Loucy (cell line): ENCODE results near the gene TFEB.

Experiments
- H2AFZ ChIP-seq: fragments of 200-600 bp; sonication (generic); 2 replicates; pipeline ENCODE4 v1.6.0; 2016; ENCODE audit warnings: antibody characterized with exemption, mild to moderate bottlenecking, low read length, moderate library complexity
- H3F3A ChIP-seq: fragments of 200-600 bp; 2 replicates; pipeline ENCODE4 v1.6.0; 2016; ENCODE audit warnings: antibody characterized with exemption, low read depth, mild to moderate bottlenecking
- H3K27me3 ChIP-seq: fragments of 200-600 bp; sonication (generic); 2 replicates; pipeline ENCODE4 v1.6.1; 2014; ENCODE audit warnings: low read length, mild to moderate bottlenecking; ENCODE audit not compliant: insufficient read depth, poor library complexity, severe bottlenecking
- H3K36me3 ChIP-seq: fragments of 200-600 bp; sonication (generic); 2 replicates; pipeline ENCODE4 v1.6.1; 2016; ENCODE audit warnings: low read length; ENCODE audit not compliant: insufficient read depth
- H3K4me1 ChIP-seq: fragments of 200-600 bp; sonication (generic); 2 replicates; pipeline ENCODE4 v1.5.1; 2014; ENCODE audit warnings: low read length, mild to moderate bottlenecking; ENCODE audit not compliant: insufficient read depth, poor library complexity, severe bottlenecking
- H3K4me2 ChIP-seq: fragments of 200-600 bp; sonication (generic); 2 replicates; pipeline ENCODE4 v1.6.0; 2014; ENCODE audit warnings: antibody characterized with exemption, low read length, low read depth, mild to moderate bottlenecking; ENCODE audit not compliant: poor library complexity, severe bottlenecking
- H3K4me3 ChIP-seq: fragments of 200-600 bp; sonication (generic); 2 replicates; pipeline ENCODE4 v1.5.1; 2014; ENCODE audit warnings: low read length, mild to moderate bottlenecking, mixed read lengths; ENCODE audit not compliant: poor library complexity, severe bottlenecking
- H3K79me2 ChIP-seq: fragments of 200-600 bp; sonication (generic); 2 replicates; pipeline ENCODE4 v1.6.1; 2014; ENCODE audit warnings: low read length; ENCODE audit not compliant: insufficient read depth
- H3K9ac ChIP-seq: fragments of 200-600 bp; sonication (generic); 2 replicates; pipeline ENCODE4 v1.6.0; 2014; ENCODE audit warnings: mild to moderate bottlenecking, low read depth, low read length, moderate library complexity; ENCODE audit not compliant: poor library complexity, severe bottlenecking
- H3K9me2 ChIP-seq: fragments of 200-600 bp; sonication (generic); replicated peaks from 2 replicates; pipeline ENCODE4 v1.6.1; 2016; ENCODE audit warnings: low read depth, low read length, mixed read lengths
- H3K9me3 ChIP-seq: fragments of 200-600 bp; sonication (generic); 2 replicates; pipeline ENCODE4 v1.6.1; 2014; ENCODE audit warnings: mild to moderate bottlenecking, antibody characterized with exemption, low read length, low read depth; ENCODE audit not compliant: insufficient read depth
- H4K20me1 ChIP-seq: fragments of 200-600 bp; sonication (generic); 2 replicates; pipeline ENCODE4 v1.6.0; 2014; ENCODE audit warnings: antibody characterized with exemption, low read length, mild to moderate bottlenecking; ENCODE audit not compliant: insufficient read depth, poor library complexity, severe bottlenecking
- CTCF ChIP-seq: fragments of 200-600 bp; sonication (generic); conservative IDR thresholded peaks from 2 replicates; pipeline ENCODE4 v1.5.1; 2014; ENCODE audit warnings: mild to moderate bottlenecking, antibody characterized with exemption, low read length
- EZH2phosphoT487 ChIP-seq: fragments of 200-600 bp; IDR thresholded peaks from 2 replicates; pipeline ENCODE4 v1.6.1; 2018; ENCODE audit warnings: antibody characterized with exemption, mild to moderate bottlenecking, moderate library complexity, borderline replicate concordance

Gene TFEB

DNA sequence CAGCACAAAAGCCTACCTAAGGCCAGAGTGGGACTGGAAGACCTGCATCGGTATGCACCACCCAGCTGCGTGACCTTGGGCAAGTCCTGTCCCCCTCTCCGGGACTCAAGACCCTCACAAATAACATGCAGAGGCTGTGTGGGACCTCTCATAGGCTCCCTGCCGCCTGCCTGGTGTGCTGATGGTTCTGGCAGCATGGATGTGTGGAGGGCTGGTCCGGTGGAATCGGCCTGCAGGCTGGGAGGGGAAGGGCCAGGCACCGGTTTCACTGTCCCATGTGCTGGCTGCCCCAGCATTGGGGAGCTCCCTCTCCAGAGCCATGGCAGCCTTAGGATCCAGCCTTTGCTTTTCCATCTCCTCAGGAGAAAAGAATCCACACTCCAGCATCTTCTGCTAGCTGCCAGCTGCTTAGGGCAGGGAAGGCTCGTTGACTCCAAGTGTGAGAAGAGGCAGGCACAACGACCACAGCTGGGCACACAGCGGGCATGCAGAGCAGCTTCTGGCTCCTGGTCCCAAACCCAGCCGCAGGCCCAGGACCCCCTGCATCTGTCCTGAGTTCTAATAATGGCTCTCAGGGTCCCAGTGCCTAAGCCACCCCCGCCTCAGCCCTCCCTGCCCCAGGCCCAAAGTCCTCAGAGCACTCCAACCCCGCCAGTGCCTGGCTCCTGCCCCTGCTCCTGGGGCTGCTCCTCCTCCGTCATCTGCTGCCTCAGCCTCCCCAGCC lies 32.5 kb downstream of the TFEB start:
- no peaks in the 10 kb centered on the region for H3K36me3 ChIP-seq
- no peaks in the 10 kb centered on the region for H3K9me2 ChIP-seq
- H3K79me2 ChIP-seq: no peaks in the 10 kb centered on the region
- TF ChIP-seq EZH2phosphoT487: no peak
- no peak for TF ChIP-seq CTCF
- no peaks in the 10 kb centered on the region for H3F3A ChIP-seq
- no peak overlapping the region for H2AFZ ChIP-seq
- H4K20me1 ChIP-seq: no peaks in the 10 kb centered on the region
- no peaks in the 10 kb centered on the region for H3K27me3 ChIP-seq
- no peak overlapping the region for H3K4me3 ChIP-seq
- no peaks in the 10 kb centered on the region for H3K9me3 ChIP-seq
- H3K9ac ChIP-seq: no peak overlapping the region
- H3K4me1 ChIP-seq: peaks cover 20% of the 10 kb centered on the region
- H3K4me2 ChIP-seq: no peak overlapping the region

- H3K27me3 ChIP-seq: no peaks in the 10 kb centered on the region
- H4K20me1 ChIP-seq: no peaks in the 10 kb centered on the region
- no peak overlapping the region for H3K9ac ChIP-seq
- H3K4me1 ChIP-seq: peaks cover 13% of the 10 kb centered on the region
- H3K9me3 ChIP-seq: no peaks in the 10 kb centered on the region
- H3K4me3 ChIP-seq: no peak overlapping the region
- no peak for TF ChIP-seq EZH2phosphoT487
- no peak for TF ChIP-seq CTCF
- no peaks in the 10 kb centered on the region for H3K9me2 ChIP-seq
- no peaks in the 10 kb centered on the region for H3K36me3 ChIP-seq
- H3K4me2 ChIP-seq: no peak overlapping the region
- no peaks in the 10 kb centered on the region for H3F3A ChIP-seq
- H3K79me2 ChIP-seq: no peaks in the 10 kb centered on the region
- H2AFZ ChIP-seq: no peak overlapping the region
These were observed 33.2 kb downstream of the TFEB start for GRCh38 chr6:41702089-41702745.

DNA sequence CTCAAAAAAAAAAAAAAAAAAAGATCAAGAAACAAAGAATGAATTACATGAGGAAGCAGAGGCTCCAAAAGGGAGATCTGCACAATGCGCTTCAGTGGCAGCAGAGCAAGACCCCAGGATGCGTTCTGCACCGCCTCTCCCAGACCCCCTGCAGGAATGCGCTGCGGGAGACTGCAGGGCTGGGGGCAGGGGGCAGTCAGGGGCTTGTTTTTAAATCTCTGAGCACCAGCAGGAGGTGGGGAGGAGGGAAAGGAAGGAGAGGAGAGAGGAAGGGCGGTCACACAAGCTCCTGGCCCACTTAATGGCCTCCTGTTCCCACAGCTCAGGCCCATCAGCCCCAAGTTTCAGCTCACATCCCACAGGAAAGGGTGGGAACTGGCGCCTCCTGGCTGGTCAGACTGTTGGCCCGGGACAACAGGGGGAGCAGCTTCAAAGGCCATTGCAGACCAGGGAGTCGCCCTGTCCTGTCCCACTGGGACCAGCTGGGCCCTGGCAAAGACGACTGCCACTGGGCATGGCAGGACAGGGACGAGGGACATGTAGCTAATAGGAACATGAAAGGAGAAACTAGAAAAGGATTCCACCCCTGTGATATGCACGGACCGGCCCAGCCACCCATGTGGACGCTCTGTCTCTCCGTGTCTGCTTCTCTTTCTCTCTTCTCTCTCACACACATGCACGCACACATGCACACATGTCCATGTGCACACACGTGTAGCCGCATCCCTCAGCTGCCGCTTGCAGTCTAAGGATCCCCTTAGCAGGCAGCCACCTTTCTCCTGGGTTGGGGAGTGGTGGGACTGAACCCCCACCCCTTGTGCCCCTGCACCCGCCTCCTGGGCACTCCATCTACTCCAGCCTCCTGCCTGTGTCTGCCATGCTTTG lies 34.7 kb downstream of the TFEB start:
- Histone ChIP-seq H4K20me1 (no peaks in the 10 kb centered on the region), H3F3A (no peaks in the 10 kb centered on the region), H3K9me3 (no peaks in the 10 kb centered on the region), H3K27me3 (no peaks in the 10 kb centered on the region), H3K4me2 (no peak overlapping the region), H3K4me1 (no peaks in the 10 kb centered on the region), H3K9me2 (no peaks in the 10 kb centered on the region), H2AFZ (no peak overlapping the region), H3K79me2 (no peaks in the 10 kb centered on the region), H3K4me3 (no peak overlapping the region), H3K36me3 (no peaks in the 10 kb centered on the region), H3K9ac (no peak overlapping the region)
- TF ChIP-seq CTCF (no peak), EZH2phosphoT487 (no peak)
